Fibroblast of mammary gland (primary cell): Measurements from ENCODE around the gene SNX30.

Experiments used
- DNase-seq: peaks from one replicate; pipeline ENCODE4 v3.0.0-alpha.2; 2010; ENCODE audit warnings: low read depth
- H3K4me3 ChIP-seq: 2 replicates; pipeline ENCODE4 v1.5.1; 2011; ENCODE audit warnings: low read depth, mild to moderate bottlenecking, low read length, moderate library complexity; ENCODE audit not compliant: control insufficient read depth
- TF ChIP-seq, protein P1 (sequence below): conservative IDR thresholded peaks from 2 replicates; pipeline ENCODE4 v1.5.1; 2011; ENCODE audit warnings: low read depth, low read length, inconsistent platforms; ENCODE audit not compliant: control insufficient read depth, insufficient read depth

Gene SNX30

DNA sequence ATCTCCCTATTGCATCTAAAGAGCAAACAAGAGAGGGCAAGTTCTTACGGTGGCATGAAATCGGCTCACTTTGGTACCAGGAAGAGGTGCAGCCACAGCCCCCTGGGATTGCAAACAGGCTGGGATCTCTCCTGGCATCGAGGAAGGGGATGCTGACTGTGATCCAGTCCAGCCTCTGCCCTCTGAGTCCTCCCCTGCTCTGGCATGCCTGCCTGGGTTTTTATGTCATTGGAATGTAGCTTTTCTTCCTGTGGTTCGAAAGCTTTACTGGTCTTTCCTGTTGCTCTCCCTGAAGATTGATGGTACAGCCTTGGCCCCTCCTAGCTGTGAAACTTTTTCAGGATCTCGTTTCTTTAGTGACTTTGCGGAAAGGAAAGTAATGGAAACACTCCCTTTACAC lies 133.5 kb downstream of the SNX30 start:
- H3K4me3 ChIP-seq: no peak overlapping the region
- TF ChIP-seq, protein P1, sequence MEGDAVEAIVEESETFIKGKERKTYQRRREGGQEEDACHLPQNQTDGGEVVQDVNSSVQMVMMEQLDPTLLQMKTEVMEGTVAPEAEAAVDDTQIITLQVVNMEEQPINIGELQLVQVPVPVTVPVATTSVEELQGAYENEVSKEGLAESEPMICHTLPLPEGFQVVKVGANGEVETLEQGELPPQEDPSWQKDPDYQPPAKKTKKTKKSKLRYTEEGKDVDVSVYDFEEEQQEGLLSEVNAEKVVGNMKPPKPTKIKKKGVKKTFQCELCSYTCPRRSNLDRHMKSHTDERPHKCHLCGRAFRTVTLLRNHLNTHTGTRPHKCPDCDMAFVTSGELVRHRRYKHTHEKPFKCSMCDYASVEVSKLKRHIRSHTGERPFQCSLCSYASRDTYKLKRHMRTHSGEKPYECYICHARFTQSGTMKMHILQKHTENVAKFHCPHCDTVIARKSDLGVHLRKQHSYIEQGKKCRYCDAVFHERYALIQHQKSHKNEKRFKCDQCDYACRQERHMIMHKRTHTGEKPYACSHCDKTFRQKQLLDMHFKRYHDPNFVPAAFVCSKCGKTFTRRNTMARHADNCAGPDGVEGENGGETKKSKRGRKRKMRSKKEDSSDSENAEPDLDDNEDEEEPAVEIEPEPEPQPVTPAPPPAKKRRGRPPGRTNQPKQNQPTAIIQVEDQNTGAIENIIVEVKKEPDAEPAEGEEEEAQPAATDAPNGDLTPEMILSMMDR: no peak
- DNase-seq: no peak

DNA sequence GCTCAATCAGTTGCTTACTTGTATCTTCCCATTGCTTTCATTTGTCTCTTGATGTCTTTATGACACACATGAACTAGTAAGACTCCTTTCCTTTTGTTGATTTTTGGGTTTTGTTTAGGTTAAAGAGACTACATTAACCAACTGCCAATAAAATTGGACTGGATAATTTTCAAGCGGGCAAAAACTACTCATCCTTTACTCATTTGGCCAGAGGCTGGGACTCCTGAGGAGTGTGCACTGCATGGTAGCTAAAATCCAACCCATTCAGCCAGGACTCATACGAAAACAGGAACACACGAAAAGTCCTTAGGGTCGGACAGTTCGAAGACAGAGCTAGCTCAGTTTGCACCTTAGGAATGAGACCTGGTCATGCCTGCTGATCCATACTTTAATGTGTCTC lies 134.2 kb downstream of the SNX30 start:
- TF ChIP-seq, protein P1: no peak

DNA sequence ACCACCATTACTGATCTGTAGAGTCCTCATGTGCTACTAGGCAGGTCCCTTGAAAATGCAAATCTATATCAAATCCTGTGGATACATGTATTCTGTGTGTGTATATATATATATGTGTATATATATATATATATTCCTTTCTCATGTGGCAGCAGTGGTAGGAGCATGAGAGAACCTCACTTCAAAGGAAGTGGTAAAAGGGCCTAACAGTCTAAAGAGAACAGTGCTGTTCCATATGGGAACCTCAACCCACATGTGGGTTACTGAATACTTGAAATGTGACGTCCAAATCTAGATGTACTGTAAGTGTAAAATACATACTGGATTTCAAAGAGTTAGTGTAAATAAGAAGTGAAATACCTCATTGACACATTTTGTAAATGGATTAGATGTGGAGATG lies 134.8 kb downstream of the SNX30 start:
- no peak for DNase-seq
- TF ChIP-seq, protein P1: no peak
- no peak overlapping the region for H3K4me3 ChIP-seq

More for the DNA sequence above, 134.2 kb downstream of the SNX30 start:
- no peak overlapping the region for H3K4me3 ChIP-seq
- no peak for DNase-seq

DNA sequence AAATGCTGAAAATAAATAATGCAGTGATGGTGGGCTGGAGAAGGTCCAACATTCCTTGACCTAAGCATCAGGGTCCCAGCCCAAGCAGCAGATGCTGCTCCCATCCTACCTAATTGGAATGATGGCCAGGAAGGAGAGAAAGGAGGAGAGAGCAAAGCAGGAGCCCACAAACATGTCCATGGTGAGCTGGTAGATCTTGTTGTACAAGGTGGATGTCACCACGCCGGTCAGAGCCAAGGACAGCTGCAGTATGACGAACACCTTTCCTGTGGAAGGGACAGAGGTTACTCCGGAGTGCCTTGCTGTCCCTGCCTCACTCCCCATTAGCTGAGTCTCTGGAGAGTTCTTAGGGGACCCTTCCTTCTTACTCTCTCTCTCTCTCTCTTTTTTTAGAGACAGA lies 135.8 kb downstream of the SNX30 start:
- H3K4me3 ChIP-seq: no peak overlapping the region
- TF ChIP-seq, protein P1: no peak
- DNase-seq: no peak

DNA sequence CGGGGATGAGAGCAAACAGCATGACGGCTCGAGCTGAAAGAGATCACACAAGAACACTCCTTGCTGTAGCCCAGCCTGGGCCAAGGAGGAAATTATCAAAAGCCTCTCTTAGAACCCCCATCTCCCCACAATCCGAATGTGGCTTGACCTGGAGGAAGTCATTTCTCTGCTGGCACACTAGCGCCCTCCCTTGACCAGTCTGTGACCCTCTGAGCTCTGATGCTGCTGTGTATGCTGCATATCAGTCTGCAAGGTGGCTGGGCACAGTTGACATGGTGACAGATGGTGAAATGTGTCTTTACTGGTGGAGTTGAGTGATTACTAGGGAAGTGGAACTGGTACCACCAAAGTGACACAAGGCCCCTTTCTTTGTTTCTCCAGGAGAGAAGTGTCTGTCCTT lies 136.8 kb downstream of the SNX30 start:
- TF ChIP-seq, protein P1: peak; percentile 18
- DNase-seq: peak; percentile 17
- H3K4me3 ChIP-seq: no peak overlapping the region

DNA sequence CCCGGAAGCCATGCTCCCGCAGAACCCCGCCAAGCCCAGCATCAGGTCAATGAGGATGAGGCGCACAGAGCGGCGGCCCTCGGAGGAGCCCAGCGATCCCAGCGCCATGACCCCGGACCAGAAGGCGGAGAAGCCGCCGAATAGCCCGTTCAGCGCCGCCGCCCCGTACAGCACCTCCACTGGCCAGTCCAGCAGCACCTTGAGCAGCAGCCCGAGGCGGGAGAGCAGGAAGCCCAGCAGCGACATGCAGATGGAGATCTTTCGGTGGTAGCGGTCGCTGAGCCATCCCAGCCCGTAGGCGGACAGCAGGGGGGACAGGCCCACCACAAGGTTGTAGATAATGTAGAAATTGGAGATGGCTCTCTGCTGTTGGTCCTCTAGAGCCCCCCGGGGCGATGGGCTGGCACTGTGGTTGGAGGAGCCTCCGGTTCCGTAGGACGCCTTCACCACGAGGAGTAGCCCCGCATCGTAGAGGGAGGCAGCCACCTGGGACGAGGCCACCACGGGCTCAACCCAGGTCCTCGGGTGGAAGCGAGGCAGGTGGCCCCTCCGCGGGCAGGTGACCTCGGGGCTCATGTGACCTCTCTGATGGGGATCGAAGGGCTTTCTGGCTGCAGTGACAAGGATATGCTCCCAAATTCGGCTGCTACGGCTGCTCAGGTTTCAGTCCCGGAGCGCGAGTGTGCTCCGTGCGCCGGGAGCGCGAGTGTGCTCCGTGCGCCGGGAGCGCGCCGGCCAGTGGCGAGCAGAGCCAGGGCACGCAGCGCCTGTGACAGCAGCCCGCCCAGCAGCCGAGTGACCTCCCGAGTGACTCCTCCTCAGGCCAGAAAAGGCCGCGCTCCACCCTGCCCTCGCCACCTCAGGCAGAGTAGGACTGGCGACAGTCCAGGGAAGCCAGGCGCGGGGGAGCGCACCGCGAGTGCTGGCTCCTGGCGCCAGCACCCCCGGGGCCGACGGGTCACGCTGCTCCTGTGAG lies 139.8 kb downstream of the SNX30 start, which contains the start of gene SLC46A2:
Gene SLC46A2, minus strand, starts transcription at position 771 of the 976 bp plus-strand sequence. Its CDS starts 195 bp downstream, at position 576.
- TF ChIP-seq, protein P1: no peak
- H3K4me3 ChIP-seq: peak within 1 kb of the TSS; percentile 23
- DNase-seq: no peak
